WTC11 (cell line): ENCODE data around the gene KCND2.

Source experiments
- ARID4B ChIP-seq: sonication (generic); formaldehyde crosslinking; IDR thresholded peaks from 2 replicates; pipeline ENCODE4 v1.8.0; 2023; ENCODE audit warnings: missing genetic modification reagents, mild to moderate bottlenecking, borderline replicate concordance
- CDX4 ChIP-seq: fragments of 250-450 bp; sonication (Bioruptor Pico); IDR thresholded peaks from 2 replicates; pipeline ENCODE4 v1.9.0; 2021; ENCODE audit warnings: moderate library complexity, mild to moderate bottlenecking, inconsistent platforms, borderline replicate concordance
- CTCF ChIP-seq: fragments of 200-600 bp; IDR thresholded peaks from 2 replicates; pipeline ENCODE4 v1.8.0; 2022; ENCODE audit warnings: antibody characterized with exemption
- E2F1 ChIP-seq: sonication (generic); formaldehyde crosslinking; IDR thresholded peaks from 2 replicates; pipeline ENCODE4 v1.8.0; 2022; ENCODE audit warnings: mild to moderate bottlenecking, missing genetic modification reagents
- E2F5 ChIP-seq: sonication (generic); formaldehyde crosslinking; IDR thresholded peaks from 2 replicates; pipeline ENCODE4 v1.8.1; 2022; ENCODE audit warnings: mild to moderate bottlenecking, moderate library complexity, missing genetic modification reagents
- ERG ChIP-seq: fragments of 250-450 bp; sonication (Bioruptor Pico); IDR thresholded peaks from 2 replicates; pipeline ENCODE4 v1.8.0; 2021; ENCODE audit warnings: mild to moderate bottlenecking
- FOXJ3 ChIP-seq: sonication (generic); formaldehyde crosslinking; IDR thresholded peaks from 2 replicates; pipeline ENCODE4 v1.9.0; 2021; ENCODE audit warnings: missing genetic modification reagents, mild to moderate bottlenecking, borderline replicate concordance
- MLX ChIP-seq: sonication (generic); formaldehyde crosslinking; IDR thresholded peaks from 2 replicates; pipeline ENCODE4 v1.8.1; 2023; ENCODE audit warnings: mild to moderate bottlenecking, missing genetic modification reagents, moderate library complexity
- NFATC4 ChIP-seq: fragments of 250-450 bp; sonication (Bioruptor Pico); IDR thresholded peaks from 2 replicates; pipeline ENCODE4 v1.9.0; 2021; ENCODE audit warnings: mild to moderate bottlenecking
- NFYB ChIP-seq: sonication (generic); formaldehyde crosslinking; conservative IDR thresholded peaks from 2 replicates; pipeline ENCODE4 v1.8.0; 2022; ENCODE audit warnings: low read depth, missing genetic modification reagents
- ZNF232 ChIP-seq: sonication (generic); formaldehyde crosslinking; IDR thresholded peaks from 2 replicates; pipeline ENCODE4 v1.8.0; 2022; ENCODE audit warnings: mild to moderate bottlenecking, missing genetic modification reagents
- ZNF423 ChIP-seq: fragments of 250-450 bp; sonication (Bioruptor Pico); IDR thresholded peaks from 2 replicates; pipeline ENCODE4 v2.1.2; 2022; ENCODE audit warnings: mild to moderate bottlenecking, moderate library complexity
- ZSCAN18 ChIP-seq: fragments of 250-450 bp; sonication (Bioruptor Pico); IDR thresholded peaks from 2 replicates; pipeline ENCODE4 v2.1.2; 2022; ENCODE audit warnings: mild to moderate bottlenecking, moderate library complexity

- TF ChIP-seq ARID4B (CRISPR knock-in tag) (no peak), ZSCAN18 (no peak), CDX4 (CRISPR knock-in tag) (no peak), CTCF (no peak), NFYB (no peak), E2F1 (CRISPR knock-in tag) (no peak), E2F5 (CRISPR knock-in tag) (no peak), ZNF232 (CRISPR knock-in tag) (no peak), MLX (CRISPR knock-in tag) (no peak), FOXJ3 (CRISPR knock-in tag) (no peak), ERG (no peak), NFATC4 (CRISPR knock-in tag) (no peak), ZNF423 (CRISPR knock-in tag) (no peak)
Measured at GRCh38 chr7:120462991-120463390, 190.0 kb downstream of the KCND2 start.
